Suppressor macrophage (primary cell): ENCODE data around the gene KLK3.

Source experiments
- DNase-seq, 4 experiments: peaks; one replicate each; pipeline ENCODE4 v3.0.0-alpha.2; 2020 to 2022

KLK3 gene

GRCh38 chr19:50832666-50833065, 22.0 kb upstream of the KLK3 start:
- DNase-seq = no peak

GRCh38 chr19:50833117-50833801, 21.5 kb upstream of the KLK3 start, which contains the start of gene KLK15:
Gene KLK15, minus strand, starts transcription at chr19:50833574. Its CDS starts 2,082 bp downstream, at chr19:50831492.
- no peak for DNase-seq

DNA sequence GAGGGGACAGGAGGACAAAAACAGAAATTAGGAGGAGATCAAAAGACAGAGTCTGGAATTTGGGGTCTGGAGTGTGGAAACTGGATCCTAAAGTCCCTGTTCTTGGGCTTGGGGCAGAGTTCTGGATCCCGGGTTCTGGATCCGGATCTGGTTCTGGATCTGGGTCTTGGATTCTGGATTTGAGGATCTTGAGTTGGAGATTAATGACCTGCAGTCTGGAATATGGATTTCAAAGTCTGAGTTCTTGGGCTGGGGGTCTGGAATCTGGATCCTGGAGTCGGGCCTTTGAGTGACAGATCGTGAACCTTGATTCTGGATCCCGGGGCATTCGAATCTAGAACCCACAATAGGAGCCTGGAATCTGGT, 20.9 kb upstream of the KLK3 start:
- DNase-seq = no peak

DNA sequence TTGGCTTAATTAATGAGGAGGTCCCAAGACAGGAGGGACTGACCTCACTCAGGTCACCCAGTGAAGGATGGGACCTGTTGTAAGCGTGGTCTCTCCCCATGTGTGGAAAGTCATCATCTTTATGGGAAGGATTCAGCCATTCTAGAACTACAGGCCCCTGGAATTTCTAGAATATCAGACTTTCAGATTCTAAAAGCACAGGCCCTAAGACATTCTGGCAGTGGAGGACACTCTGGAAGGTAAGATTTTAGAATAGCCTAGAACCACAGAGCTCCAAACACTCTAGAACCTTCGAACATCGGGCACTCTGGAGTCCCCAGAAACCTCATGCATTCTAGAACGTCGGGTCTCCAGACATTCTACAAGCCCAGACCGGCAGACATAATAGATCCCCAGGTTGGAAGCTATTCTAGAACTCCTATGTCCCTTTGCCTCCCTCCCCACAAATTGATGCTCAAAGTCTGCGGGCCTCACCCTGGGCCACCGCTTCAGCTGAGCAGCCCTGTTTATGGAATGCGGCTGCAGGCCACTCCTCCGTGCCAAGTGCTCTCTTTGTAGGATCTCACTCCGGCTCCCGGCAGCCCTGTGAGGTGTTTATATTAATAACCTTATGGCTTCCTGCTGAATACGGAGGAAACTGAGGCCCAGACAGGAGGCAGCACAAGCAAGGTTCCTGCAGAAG, 19.5 kb upstream of the KLK3 start:
- peak in 1 of 4 experiments; percentile 3 for DNase-seq

DNA sequence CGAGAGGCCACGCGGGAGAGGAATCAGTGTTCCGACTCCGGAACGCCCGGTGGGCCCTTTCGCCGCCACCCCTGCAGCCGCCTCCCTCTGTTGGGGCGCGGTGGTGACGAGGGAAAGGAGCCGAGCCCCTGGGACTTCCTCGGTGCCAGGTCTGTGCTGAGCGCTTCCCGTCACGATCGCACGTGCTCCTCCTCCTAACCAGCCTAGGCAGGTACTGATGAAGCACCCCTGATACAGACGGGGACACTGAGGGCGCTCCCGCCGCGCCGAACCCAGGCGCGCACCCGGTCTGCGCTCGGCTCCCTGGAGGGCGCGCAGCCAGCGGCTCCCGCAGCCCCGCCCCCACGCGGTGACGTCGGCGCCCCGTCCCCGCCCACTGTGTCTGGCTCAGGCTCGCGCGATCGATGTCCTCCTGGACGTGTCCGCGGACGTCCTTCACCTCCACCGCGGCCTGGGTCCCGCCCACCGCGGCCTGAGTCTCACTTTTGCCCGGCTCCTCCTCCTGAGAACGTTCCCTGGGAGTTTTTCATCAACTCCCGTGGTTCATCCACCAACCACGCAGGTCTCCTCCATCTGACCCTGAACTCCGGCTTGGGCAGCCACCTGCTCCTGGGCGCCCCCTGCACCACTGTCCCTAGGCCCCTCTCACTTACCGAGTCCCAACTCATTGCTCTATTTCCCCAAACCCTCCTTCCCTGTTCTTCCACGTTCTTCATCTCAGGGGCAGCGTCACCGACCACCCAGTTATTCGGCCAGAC, 18.8 kb upstream of the KLK3 start:
- peak; percentile 65 to 88 (median 80) for DNase-seq

DNA sequence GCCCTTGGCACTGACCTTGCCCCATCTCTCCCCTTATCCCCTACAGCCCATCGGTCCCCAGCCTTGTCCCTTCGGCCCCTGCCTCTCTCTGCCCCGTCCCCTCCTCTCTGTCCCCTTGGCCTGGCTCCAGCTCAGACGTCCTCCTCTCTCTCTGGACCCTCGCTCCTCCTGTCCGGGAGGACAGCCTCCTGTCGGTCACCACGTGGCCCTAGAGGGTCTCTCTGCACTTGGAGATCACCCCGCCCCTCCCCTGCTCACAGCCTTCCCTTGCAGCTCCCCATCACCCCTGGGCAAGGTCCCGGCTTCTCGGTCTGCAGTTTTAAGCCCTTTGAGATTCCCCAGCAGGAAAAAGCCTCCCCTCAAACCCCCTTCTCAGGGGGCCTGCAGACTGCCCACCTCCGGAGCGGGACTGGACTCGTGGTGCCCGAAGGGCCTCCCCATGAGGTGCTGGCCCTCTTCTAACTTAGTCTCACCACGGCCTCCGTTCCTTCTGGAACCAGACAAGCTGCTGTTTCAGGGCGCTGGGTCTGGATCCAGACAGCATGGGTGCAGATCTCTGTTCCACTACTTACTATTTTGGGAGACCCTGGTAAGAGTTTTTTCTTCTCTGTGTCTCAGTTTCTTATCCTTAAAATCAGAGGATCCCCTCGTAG, 18.0 kb upstream of the KLK3 start:
- no peak for DNase-seq

- no peak for DNase-seq
Observed at GRCh38 chr19:50837300-50837699, 17.4 kb upstream of the KLK3 start.

GRCh38 chr19:50838239-50838638, 16.5 kb upstream of the KLK3 start:
- peak in 1 of 4 experiments; percentile 17 for DNase-seq

DNA sequence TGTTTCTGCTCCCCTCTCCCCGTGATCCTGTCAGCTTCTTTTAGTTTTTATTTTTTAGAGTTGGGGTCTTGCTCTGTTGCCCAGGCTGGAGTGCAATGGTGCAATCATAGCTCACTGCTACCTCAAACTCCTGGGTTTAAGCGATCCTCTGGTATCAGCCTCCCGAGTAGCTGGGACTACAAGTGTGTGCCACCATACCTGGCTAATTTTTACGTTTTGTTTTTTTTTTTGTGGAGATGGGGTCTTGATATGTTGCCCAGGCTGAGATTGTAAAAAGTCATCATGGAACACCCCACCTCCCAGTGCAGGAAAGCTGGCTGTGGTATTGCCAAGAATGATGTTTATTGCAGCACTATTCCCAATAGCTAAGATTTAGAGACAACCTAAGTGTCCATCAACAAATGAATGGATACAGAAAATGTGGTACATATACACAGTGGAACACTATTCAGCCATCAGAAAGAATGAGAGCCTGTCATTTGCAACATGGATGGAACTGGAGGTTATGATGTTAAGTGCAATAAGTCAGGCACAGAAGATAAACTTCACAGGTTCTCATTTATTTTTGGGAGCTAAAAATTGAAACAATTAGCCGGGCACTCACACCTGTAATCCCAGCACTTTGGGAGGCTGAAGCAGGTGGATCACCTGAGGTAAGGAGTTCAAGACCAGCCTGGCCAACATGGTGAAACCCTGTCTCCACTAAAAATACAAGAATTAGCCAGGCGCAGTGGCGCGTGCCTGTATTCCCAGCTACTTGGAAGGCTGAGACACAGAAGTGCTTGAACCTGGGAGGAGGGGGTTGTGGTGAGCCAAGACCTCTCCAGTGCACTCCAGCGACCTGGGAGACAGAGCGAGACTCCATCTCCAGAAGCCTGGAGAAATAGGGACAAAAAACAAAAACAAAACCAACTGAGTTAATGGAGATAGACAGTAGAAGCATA, 14.7 kb upstream of the KLK3 start:
- DNase-seq = no peak

- no peak for DNase-seq
Observed at GRCh38 chr19:50842130-50842529, 12.6 kb upstream of the KLK3 start.

GRCh38 chr19:50843205-50843604, 11.5 kb upstream of the KLK3 start:
- no peak for DNase-seq

- no peak for DNase-seq
Observed at GRCh38 chr19:50843701-50844221, 11.0 kb upstream of the KLK3 start.

DNA sequence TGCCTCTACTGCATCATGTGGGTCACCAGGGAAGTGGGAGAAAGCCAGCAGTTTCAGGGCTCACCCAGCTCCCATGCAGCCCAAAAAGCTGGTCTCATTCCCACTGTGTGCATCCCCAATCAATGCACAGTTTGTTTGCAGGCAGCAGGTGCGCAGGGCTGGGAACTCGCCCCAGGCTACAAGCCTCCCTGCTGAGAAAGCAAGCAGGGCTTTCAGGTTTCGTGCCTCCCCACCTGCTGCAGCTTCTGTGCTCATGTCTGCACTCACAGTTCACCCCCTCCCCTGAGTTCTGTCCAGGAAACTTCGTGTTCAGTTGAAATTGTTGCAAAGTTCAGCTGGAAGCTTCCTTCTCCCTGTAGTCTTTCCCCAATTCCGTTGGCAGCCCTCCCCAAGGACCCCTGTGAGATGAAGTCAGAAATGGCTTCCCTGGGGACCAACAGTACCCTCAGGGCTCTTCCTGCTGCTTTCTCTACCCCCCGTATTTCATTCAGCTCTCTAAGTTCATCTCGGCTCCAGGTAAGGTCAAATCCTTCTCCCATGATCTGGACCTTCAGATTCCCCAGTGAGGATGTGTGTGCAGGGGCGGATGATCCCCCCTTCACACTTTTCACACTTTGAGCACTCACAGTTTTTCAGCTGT, 10.3 kb upstream of the KLK3 start:
- no peak for DNase-seq

DNA sequence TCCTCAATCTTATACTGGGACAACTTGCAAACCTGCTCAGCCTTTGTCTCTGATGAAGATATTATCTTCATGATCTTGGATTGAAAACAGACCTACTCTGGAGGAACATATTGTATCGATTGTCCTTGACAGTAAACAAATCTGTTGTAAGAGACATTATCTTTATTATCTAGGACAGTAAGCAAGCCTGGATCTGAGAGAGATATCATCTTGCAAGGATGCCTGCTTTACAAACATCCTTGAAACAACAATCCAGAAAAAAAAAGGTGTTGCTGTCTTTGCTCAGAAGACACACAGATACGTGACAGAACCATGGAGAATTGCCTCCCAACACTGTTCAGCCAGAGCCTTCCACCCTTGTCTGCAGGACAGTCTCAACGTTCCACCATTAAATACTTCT, 4.0 kb upstream of the KLK3 start:
- DNase-seq = no peak

- DNase-seq = no peak
Observed at GRCh38 chr19:50851620-50852019, 3.1 kb upstream of the KLK3 start.

GRCh38 chr19:50857366-50857765, 2.7 kb downstream of the KLK3 start:
- DNase-seq = no peak

- DNase-seq = no peak
Observed at GRCh38 chr19:50858886-50859285, 4.2 kb downstream of the KLK3 start.

GRCh38 chr19:50859849-50860248, 5.1 kb downstream of the KLK3 start:
- no peak for DNase-seq

DNA sequence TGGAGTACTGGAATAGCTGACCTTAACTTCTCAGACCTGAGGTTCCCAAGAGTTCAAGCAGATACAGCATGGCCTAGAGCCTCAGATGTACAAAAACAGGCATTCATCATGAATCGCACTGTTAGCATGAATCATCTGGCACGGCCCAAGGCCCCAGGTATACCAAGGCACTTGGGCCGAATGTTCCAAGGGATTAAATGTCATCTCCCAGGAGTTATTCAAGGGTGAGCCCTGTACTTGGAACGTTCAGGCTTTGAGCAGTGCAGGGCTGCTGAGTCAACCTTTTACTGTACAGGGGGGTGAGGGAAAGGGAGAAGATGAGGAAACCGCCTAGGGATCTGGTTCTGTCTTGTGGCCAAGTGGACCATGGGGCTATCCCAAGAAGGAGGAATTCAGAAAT, 6.3 kb downstream of the KLK3 start:
- no peak for DNase-seq

DNA sequence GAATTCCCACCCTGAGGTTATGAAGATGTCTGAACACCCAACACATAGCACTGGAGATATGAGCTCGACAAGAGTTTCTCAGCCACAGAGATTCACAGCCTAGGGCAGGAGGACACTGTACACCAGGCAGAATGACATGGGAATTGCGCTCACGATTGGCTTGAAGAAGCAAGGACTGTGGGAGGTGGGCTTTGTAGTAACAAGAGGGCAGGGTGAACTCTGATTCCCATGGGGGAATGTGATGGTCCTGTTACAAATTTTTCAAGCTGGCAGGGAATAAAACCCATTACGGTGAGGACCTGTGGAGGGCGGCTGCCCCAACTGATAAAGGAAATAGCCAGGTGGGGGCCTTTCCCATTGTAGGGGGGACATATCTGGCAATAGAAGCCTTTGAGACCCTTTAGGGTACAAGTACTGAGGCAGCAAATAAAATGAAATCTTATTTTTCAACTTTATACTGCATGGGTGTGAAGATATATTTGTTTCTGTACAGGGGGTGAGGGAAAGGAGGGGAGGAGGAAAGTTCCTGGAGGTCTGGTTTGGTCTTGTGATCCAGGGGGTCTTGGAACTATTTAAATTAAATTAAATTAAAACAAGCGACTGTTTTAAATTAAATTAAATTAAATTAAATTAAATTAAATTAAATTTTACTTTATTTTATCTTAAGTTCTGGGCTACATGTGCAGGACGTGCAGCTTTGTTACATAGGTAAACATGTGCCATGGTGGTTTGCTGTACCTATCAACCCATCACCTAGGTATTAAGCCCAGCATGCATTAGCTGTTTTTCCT, 7.0 kb downstream of the KLK3 start:
- no peak for DNase-seq
